Activated gamma-delta T cell treated with anti-CD3 and anti-CD28 coated beads, Interleukin-2, amount 50 U/mL, for 16 hours (primary cell): ENCODE data around the gene MIPOL1.
"Not testable (repeated sequence)": the region's sequence is repeated elsewhere in the genome, so short reads cannot be mapped to it uniquely, and the experiment has no call there.

ENCODE experiments used
- DNase-seq: peaks from one replicate; pipeline ENCODE4 v3.0.0-alpha.2; 2020; ENCODE audit warnings: low read depth

The MIPOL1 gene

GRCh38 chr14:37187840-37188577 lies 9.7 kb upstream of the MIPOL1 start:
- not testable (repeated sequence) for DNase-seq

DNA sequence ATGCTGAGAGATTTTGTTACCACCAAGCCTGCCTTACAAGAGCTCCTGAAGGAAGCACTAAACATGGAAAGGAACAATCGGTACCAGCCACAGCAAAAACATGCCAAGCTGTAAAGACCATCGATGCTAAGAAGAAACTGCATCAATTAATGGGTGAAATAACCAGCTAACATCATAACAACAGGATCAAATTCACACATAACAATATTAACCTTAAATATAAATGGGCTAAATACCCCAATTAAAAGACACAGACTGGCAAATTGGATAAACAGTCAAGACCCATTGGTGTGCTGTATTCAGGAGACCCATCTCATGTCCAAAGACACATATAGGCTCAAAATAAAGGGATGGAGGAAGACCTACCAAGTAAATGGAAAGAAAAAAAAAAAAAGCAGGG lies 8.0 kb upstream of the MIPOL1 start:
- DNase-seq, result not testable (repeated sequence)

- no peak for DNase-seq
These were observed 3.0 kb upstream of the MIPOL1 start for GRCh38 chr14:37194698-37195097.

- DNase-seq, result no peak
These were observed 2.4 kb upstream of the MIPOL1 start for GRCh38 chr14:37195327-37195726.

- DNase-seq, result no peak
These were observed 925 bp upstream of the MIPOL1 start for GRCh38 chr14:37196604-37197420.

- DNase-seq, result no peak
These were observed 499 bp downstream of the MIPOL1 start for GRCh38 chr14:37198273-37198598.

GRCh38 chr14:37198907-37199306 lies 1.2 kb downstream of the MIPOL1 start:
- no peak for DNase-seq

DNA sequence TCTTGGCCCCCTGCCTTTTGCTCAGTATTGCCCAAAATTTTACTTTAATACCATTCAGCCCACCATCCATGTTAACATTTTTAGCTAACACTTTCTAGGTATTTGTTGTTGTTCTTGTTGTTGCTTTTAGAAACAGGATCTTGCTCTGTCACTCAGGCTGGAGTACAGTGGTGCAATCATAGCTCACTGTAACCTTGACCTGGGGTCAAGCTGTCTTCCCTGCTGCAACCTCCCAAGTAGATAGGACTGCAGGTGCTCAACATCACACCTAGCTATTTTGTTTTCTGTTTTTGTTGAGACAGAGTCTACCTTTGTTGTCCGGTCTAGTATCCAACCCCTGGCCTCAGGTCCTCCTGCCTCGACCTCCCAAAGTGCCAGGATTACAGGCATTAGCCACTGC lies 4.0 kb downstream of the MIPOL1 start:
- DNase-seq, result no peak

DNA sequence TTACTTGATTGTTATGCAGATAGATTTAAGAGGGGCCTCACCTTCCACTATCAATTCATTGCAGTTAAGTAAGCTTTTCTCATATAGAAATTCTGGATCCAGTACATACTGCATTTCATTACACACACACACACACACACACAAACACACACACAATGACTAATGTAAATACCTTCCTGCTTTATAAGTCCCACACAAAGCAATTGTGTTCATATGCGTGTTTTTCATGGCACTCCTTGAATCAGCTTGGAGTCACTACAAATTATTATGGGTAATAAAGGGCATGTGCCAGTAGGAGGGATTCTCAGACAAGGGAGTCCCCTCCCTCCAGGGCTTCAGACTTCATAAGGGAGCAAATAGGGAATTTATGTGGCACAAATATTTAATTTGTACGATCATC lies 4.5 kb downstream of the MIPOL1 start:
- DNase-seq, result no peak

- no peak for DNase-seq
These were observed 5.1 kb downstream of the MIPOL1 start for GRCh38 chr14:37202812-37203211.

- no peak for DNase-seq
These were observed 5.7 kb downstream of the MIPOL1 start for GRCh38 chr14:37203423-37203822.

DNA sequence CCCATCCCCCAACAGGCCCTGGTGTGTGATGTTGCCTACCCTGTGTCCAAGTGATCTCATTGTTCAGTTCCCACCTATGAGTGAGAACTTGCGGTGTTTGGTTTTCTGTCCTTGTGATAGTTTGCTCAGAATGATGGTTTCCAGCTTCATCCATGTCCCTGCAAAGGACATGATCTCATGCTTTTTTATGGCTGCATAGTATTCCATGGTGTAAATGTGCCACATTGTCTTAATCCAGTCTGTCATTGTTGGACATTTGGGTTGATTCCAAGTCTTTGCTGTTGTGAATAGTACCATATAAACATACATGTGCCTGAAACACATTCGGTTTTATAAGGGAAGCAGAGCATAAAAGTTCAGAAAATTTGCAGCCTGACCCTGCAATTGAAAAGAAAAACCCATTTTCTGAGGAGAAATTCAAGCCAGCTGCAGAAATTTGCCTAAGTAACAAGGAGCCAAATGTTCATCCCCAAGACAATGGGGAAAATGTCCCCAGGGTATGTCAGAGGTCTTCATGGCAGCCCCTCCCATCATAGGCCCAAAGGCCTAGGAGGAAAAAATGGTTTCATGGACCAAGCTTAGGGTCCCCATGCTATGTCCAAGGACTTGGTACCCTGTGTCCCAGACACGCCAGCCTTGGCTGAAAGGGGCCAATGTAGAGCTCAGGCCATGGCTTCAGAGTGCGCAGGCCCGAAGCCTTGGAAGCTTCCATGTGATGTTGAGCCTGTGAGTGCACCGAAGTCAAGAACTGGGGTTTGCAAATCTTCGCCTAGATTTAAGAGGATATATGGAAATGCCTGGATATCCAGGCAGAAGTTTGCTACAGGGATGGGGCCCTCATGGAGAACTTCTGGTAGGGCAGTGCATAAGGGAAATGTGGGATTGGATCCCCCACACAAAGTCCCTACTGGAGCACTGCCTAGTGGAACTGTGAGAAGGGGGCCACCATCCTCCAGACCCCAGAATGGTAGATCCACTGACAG lies 8.2 kb downstream of the MIPOL1 start:
- DNase-seq, result not testable (repeated sequence)

DNA sequence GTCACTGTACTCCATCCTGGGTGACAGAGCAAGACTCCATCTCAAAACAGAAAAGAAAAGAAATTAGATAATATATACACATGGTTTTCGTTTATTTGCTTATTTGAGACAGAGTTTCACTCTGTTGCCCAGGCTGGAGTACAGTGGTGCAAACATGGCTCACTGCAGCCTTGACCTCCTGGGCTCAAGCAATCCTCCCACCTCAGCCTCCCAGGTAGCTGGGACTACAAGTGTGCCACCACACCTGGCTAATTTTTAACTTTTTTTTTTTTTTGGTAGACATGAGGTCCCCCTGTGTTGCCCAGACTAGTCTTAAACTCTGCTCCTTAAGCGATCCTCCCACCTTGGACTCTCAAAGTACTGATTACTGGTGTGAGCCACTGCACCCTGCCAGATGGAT lies 11.9 kb downstream of the MIPOL1 start:
- DNase-seq, result not testable (repeated sequence)

GRCh38 chr14:37210448-37210847 lies 12.7 kb downstream of the MIPOL1 start:
- no peak for DNase-seq

- no peak for DNase-seq
These were observed 15.3 kb downstream of the MIPOL1 start for GRCh38 chr14:37213016-37213415.

DNA sequence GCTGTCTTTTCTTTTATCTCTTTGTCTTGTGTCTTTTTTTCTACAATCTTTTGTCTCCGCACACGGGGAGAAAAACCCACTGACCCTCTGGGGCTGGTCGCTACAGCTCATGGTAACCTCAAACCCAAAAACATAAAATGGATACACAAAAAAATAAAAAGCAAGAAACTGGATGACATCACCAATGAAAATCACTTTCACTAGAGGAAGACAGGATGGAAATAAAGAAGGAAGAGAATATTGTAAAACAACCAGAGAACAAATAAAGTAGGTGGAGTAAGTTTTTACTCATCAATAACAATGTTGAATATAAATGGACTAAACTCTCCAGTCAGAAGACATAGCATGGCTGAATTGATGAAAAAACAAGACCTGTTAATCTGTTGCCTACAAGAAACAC lies 17.6 kb downstream of the MIPOL1 start:
- DNase-seq, result no peak

DNA sequence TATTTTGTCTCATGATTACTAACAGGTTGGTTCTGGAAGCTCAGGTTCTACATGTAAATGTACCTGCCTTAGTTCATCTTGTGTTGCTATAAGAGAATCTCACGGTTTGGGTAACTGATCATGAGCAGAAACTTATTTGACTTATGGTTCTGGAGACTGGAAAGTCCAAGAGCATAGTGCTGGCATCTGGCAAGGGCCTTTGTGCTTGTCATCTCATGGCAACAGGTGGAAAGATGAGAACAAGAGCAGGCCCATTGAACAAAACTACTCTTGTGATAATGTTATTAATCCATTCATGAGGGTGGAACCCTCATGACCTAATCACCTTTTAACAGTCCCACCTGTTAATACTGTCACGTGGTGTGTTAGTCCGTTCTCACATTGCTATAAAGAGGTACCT lies 23.3 kb downstream of the MIPOL1 start:
- DNase-seq, result no peak

DNA sequence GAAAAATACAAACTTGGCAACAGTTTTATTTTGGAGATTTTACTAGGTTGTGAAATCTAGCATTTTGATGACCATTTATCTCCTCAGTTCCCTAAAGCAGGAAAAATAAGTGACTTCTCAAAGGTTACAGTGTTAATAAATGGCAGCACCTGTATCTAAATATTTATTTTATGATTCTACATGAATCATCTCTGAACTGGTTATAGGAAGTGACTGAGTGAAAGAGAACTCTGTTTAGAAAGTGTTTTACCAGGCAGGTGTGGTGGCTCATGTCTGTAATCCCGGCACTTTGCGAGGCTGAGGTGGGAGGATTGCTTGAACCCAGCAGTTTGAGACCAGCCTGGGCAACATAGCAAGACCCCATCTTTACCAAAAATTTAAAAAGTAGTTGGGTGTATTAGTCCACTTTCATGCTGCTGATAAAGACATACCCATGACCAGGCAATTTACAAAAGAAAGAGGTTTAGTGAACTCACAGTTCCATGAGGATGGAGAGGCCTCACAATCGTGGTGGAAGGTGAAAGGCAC lies 26.3 kb downstream of the MIPOL1 start:
- DNase-seq, result no peak

DNA sequence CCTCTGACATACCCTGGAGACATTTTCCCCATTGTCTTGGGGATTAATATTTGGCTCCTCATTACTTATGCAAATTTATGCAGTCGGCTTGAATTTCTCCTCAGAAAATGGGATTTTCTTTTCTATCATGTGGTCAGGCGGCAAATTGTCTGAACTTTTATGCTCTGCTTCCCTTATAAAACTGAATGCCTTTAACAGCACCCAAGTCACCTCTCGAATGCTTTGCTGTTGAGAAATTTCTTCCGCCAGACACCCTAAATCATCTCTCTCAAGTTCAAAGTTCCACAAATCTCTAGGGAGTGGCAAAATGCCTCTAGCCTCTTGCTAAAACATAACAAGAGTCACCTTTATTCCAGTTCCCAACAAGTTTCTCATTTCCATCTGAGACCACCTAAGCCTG lies 27.9 kb downstream of the MIPOL1 start:
- not testable (repeated sequence) for DNase-seq

DNA sequence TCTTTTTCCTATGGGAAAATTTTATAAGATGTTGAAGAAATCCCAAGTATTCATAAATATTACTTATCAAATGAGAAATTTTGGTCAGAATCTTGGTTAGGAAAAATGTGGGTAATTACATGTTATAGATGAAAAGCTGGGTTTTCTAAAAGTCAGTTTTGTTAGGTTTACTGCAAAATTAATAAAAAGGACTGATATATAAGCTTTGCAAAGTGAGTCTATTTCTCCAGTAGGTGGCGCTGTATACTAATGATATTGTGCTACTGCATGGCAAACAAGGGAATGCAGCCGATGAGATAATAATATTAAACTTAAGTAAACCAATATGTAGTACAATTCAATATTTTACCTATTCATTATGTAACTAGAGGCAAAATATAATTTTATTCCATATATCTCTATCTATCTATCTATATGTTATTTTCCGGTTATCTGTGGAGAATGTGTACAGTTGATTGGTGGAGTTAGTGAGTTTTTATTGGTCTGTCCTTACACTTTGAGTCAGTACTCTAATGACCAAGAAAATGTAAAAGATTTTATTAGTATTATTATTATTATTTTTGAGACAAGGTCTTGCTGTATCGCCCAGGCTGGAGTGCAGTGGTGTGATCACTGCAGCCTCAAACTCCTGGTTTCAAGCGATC lies 32.9 kb downstream of the MIPOL1 start:
- DNase-seq, result no peak

DNA sequence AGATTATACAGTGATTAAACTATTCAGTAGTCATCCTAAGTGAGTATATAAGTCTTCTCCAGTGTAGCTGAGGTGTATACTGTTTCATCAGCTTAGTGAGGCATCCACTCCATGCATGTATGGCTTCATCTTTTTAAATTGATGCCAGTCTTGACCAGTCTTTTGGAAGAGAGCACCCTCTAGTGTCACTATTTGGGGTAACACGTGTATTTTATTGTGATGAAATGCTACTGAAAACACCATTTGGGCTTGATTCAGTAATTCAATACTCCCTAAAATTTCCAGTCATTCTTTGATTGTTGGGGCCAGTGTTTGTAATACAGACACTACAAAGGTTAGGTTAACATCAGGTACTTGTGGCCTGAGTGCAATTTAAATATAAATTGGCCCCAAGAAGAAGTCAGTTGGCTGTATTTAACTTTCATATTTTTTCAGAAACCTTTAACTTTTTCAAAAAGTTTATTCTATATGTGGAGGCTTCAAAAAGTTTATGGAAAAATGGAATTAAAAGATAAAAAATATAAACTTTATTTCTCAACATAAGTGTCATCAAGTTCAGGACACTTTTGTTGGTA lies 35.3 kb downstream of the MIPOL1 start:
- no peak for DNase-seq
